ENCODE measurements around the gene CFAP52. TPM values are rescaled to one million over a fixed set of nuclear protein-coding genes. Genes with fewer than 3 reads are reported as not detected.

The CFAP52 gene
- total RNA-seq, result not detected

GRCh38 chr17:9576521-9577372 lies at the start of gene CFAP52:
Gene CFAP52, plus strand, starts transcription at chr17:9576642. Its CDS starts 54 bp downstream, at chr17:9576696.

GRCh38 chr17:9575381-9576101 lies 901 bp upstream of the CFAP52 start, which contains the start of gene STX8:
Gene STX8, minus strand, starts transcription at chr17:9575820. Its CDS starts 12 bp downstream, at chr17:9575808.

GRCh38 chr17:9644910-9645751 lies 68.7 kb downstream of the CFAP52 start, which contains the start of gene USP43:
Gene USP43, plus strand, starts transcription at chr17:9645517. Its CDS starts 116 bp downstream, at chr17:9645633.

Other genes with a start within 250 kb of the CFAP52 start
- 10 to 100 TPM; 63.5 to 69.6 TPM for gene STX8, start 822 bp upstream of the CFAP52 start, total RNA-seq
- under 1 TPM; 0.07 to 0.10 TPM for gene USP43, start 68.9 kb downstream of the CFAP52 start, total RNA-seq
- gene DHRS7C, start 214.9 kb downstream of the CFAP52 start, total RNA-seq, result not detected
- gene GSG1L2, start 245.4 kb downstream of the CFAP52 start, total RNA-seq, result not detected
- gene GLP2R, start 249.3 kb downstream of the CFAP52 start, total RNA-seq, result not detected